Mucosa of descending colon (tissue), 3 donors: ENCODE data around the gene SH3RF3. TPM values are rescaled to one million over a fixed set of nuclear protein-coding genes. Genes with fewer than 3 reads are reported as not detected.

Experiments
- ATAC-seq: fragments of 200-7000 bp; cut with Tn5 transposase; one replicate; pipeline ENCODE4 v1.9.1; 2020; ENCODE audit warnings: mild to moderate bottlenecking, moderate library complexity
- DNase-seq, 3 donors: peaks; one replicate each; pipeline ENCODE4 v3.0.0-alpha.2; 2020
- H3K36me3 ChIP-seq: fragments of 200-600 bp; one replicate; pipeline ENCODE4 v1.8.0; 2021; ENCODE audit warnings: low read depth, mild to moderate bottlenecking
- H3K4me1 ChIP-seq: fragments of 200-600 bp; one replicate; pipeline ENCODE4 v1.8.0; 2021; ENCODE audit warnings: low read depth, mild to moderate bottlenecking
- H3K4me3 ChIP-seq: fragments of 200-600 bp; one replicate; pipeline ENCODE4 v1.8.0; 2021; ENCODE audit warnings: mild to moderate bottlenecking
- H3K9me3 ChIP-seq: fragments of 200-600 bp; one replicate; pipeline ENCODE4 v1.8.0; 2021; ENCODE audit warnings: mild to moderate bottlenecking
- CTCF ChIP-seq: fragments of 200-600 bp; IDR thresholded peaks from one replicate; pipeline ENCODE4 v1.8.0; 2022; ENCODE audit warnings: antibody characterized with exemption, mild to moderate bottlenecking
- intact Hi-C, 2 donors: fragments of 100-400 bp; cut with DNase I in 1 of 2; cut with micrococcal nuclease in 1 of 2; formaldehyde crosslinking; loops; one replicate each; pipeline versions ENCODE4 v1.11.0 to v1.11.1; 2022; cut with DNase I, micrococcal nuclease
- total RNA-seq, 3 donors: library from RNA; stranded (reverse); fragmentation: NEBNext Ultra II Directional in 2 of 3; extraction: Animal tissue kit (Norgen Biotek cat#: 25700) in 2 of 3; gene quantifications; one replicate each; pipeline versions ENCODE4 v1.2.1 to v1.2.4, GENCODE V29; 2021 to 2023
- donor health status: DM: no; HTN: no; CAD: no; lungs with moderate emphysema.
- donor health status: DM: no; HTN: no; CAD: no.
- donor health status: DM: no; HTN: yes; CAD: no.

Gene SH3RF3
- total RNA-seq, 3 donors from 2014 or later = 1.9 to 3.7 (median 3.0) TPM

GRCh38 chr2:109447251-109447661, 318.3 kb downstream of the SH3RF3 start:
- H3K9me3 ChIP-seq = peaks cover 12% of the 10 kb centered on the region
- DNase-seq (no peak), ATAC-seq (no peak)
- no peak overlapping the region for H3K4me3 ChIP-seq
- intact Hi-C loops = no loop called here
- H3K36me3 ChIP-seq = no peaks in the 10 kb centered on the region
- TF ChIP-seq CTCF = no peak
- H3K4me1 ChIP-seq = no peaks in the 10 kb centered on the region

- Histone ChIP-seq H3K9me3 (peaks cover 8% of the 10 kb centered on the region), H3K36me3 (no peaks in the 10 kb centered on the region), H3K4me3 (no peak overlapping the region), H3K4me1 (no peaks in the 10 kb centered on the region)
- ATAC-seq (no peak), DNase-seq (no peak)
- intact Hi-C loops = no loop called here
- TF ChIP-seq CTCF = no peak
Measured at GRCh38 chr2:109447776-109448175, 318.8 kb downstream of the SH3RF3 start.

- Histone ChIP-seq H3K4me1 (no peaks in the 10 kb centered on the region), H3K9me3 (peaks cover 4% of the 10 kb centered on the region), H3K4me3 (no peak overlapping the region), H3K36me3 (no peaks in the 10 kb centered on the region)
- ATAC-seq = no peak
- no peak for DNase-seq
- TF ChIP-seq CTCF = no peak
- intact Hi-C loops = no loop called here
Measured at GRCh38 chr2:109448207-109448606, 319.2 kb downstream of the SH3RF3 start.

GRCh38 chr2:109448946-109449788, 320.2 kb downstream of the SH3RF3 start:
- DNase-seq (peak in 2 of 3 donors; percentile 46 to 61), ATAC-seq (peak; percentile 73)
- no peaks in the 10 kb centered on the region for H3K9me3 ChIP-seq
- H3K4me3 ChIP-seq = no peak overlapping the region
- no peaks in the 10 kb centered on the region for H3K4me1 ChIP-seq
- intact Hi-C loops = no loop called here
- TF ChIP-seq CTCF = no peak
- no peaks in the 10 kb centered on the region for H3K36me3 ChIP-seq

GRCh38 chr2:109450574-109451273, 321.7 kb downstream of the SH3RF3 start:
- Histone ChIP-seq H3K4me3 (no peak overlapping the region), H3K9me3 (no peaks in the 10 kb centered on the region), H3K4me1 (no peaks in the 10 kb centered on the region), H3K36me3 (no peaks in the 10 kb centered on the region)
- ATAC-seq (no peak), DNase-seq (no peak)
- TF ChIP-seq CTCF = no peak
- intact Hi-C loops = no loop called here
